A549 (cell line): ENCODE results near the gene RASSF6. TPM values are rescaled to one million over a fixed set of nuclear protein-coding genes. Genes with fewer than 3 reads are reported as not detected.

Source experiments
- ATAC-seq, 2 experiments: fragments of 200-7000 bp in 1 of 2; fragments of >200 bp in 1 of 2; cut with Nextera tagmentation in 1 of 2; cut with Tn5 transposase in 1 of 2; 3 replicates each; pipeline versions ENCODE4 v1.8.0 to v1.9.1; 2018 to 2020; ENCODE audit warnings: mild to moderate bottlenecking in 1 of 2, moderate library complexity in 1 of 2
- CTCF ChIA-PET: fragments of 300-600 bp; sonication (Branson Sonifier 250); formaldehyde crosslinking; extraction: SDS; loops from one replicate; lab custom pipeline; 2021; ENCODE audit warnings: antibody characterized with exemption, inconsistent platforms; lab: Yijun Ruan, JAX
- POLR2A ChIA-PET: fragments of 350-600 bp; formaldehyde crosslinking; extraction: SDS; loops from one replicate; lab custom pipeline; 2021; ENCODE audit warnings: antibody characterized with exemption, inconsistent platforms; lab: Yijun Ruan, JAX
- DNase-seq, 2 experiments: peaks; one replicate each; pipeline versions ENCODE4 v3.0.0 to v3.0.0-alpha.2; 2011 to 2016; ENCODE audit warnings: low read depth in 1 of 2, low spot score in 1 of 2
- FAIRE-seq: peaks from 2 replicates; lab custom pipeline; 2011; peaks lifted over from hg19 to GRCh38; lab: Jason Lieb, UNC
- H3K27ac ChIP-seq, 2 experiments: fragments of >200 bp; sonication (Bioruptor Twin); formaldehyde crosslinking; 3 replicates each; pipeline ENCODE4 v1.5.1; 2016 to 2017
- H3K4me1 ChIP-seq: fragments of >200 bp; sonication (Bioruptor Twin); formaldehyde crosslinking; 3 replicates; pipeline ENCODE4 v1.6.1; 2016
- H3K4me2 ChIP-seq: fragments of >200 bp; sonication (Bioruptor Twin); formaldehyde crosslinking; 3 replicates; pipeline ENCODE4 v1.6.1; 2016
- H3K4me3 ChIP-seq: fragments of >200 bp; sonication (Bioruptor Twin); formaldehyde crosslinking; 3 replicates; pipeline ENCODE4 v1.5.1; 2016
- H3K9me3 ChIP-seq: fragments of >200 bp; sonication (Bioruptor Twin); formaldehyde crosslinking; 3 replicates; pipeline ENCODE4 v1.6.1; 2016
- CEBPB ChIP-seq, 2 experiments: fragments of >200 bp in 1 of 2; sonication (Bioruptor Twin) in 1 of 2; formaldehyde crosslinking in 1 of 2; IDR thresholded peaks; 2 replicates each; pipeline ENCODE4 v1.6.1; 2012 to 2016
- CHD4 ChIP-seq: fragments of 200-600 bp; sonication (generic); IDR thresholded peaks from 2 replicates; pipeline ENCODE4 v1.6.1; 2016; ENCODE audit warnings: antibody characterized with exemption, mild to moderate bottlenecking, borderline replicate concordance
- ESRRA ChIP-seq: fragments of 150-350 bp; IDR thresholded peaks from 2 replicates; pipeline ENCODE4 v1.6.1; 2014; ENCODE audit warnings: mild to moderate bottlenecking, low read length, borderline replicate concordance
- FOSB ChIP-seq: fragments of 250-450 bp; sonication (Bioruptor Pico); IDR thresholded peaks from 2 replicates; pipeline ENCODE4 v1.5.0; 2020; ENCODE audit warnings: mild to moderate bottlenecking, moderate library complexity
- FOSL2 ChIP-seq, 2 experiments: fragments of 450-650 bp in 1 of 2; fragments of >200 bp in 1 of 2; sonication (Bioruptor Twin) in 1 of 2; formaldehyde crosslinking; IDR thresholded peaks; 2 replicates each; pipeline versions ENCODE4 v1.5.0 to v1.6.1; 2016 to 2020; ENCODE audit warnings: mild to moderate bottlenecking in 1 of 2, moderate library complexity in 1 of 2
- HMGXB4 ChIP-seq: fragments of 250-450 bp; sonication (Bioruptor Pico); IDR thresholded peaks from 2 replicates; pipeline ENCODE4 v1.5.0; 2021; ENCODE audit warnings: mild to moderate bottlenecking, moderate library complexity, borderline replicate concordance
- HOXA7 ChIP-seq: fragments of 250-450 bp; sonication (Bioruptor Pico); IDR thresholded peaks from 2 replicates; pipeline ENCODE4 v1.5.0; 2020; ENCODE audit warnings: mild to moderate bottlenecking, moderate library complexity
- HOXB13 ChIP-seq: fragments of 250-450 bp; sonication (Bioruptor Pico); IDR thresholded peaks from 2 replicates; pipeline ENCODE4 v1.5.0; 2020; ENCODE audit warnings: low read depth, mild to moderate bottlenecking, moderate library complexity
- MAFK ChIP-seq: fragments of 450-650 bp; IDR thresholded peaks from 2 replicates; pipeline ENCODE4 v1.6.1; 2014; ENCODE audit not compliant: partially characterized antibody
- MAX ChIP-seq: IDR thresholded peaks from 2 replicates; pipeline ENCODE4 v1.6.1; 2012
- NPAS2 ChIP-seq: fragments of 250-450 bp; sonication (Bioruptor Pico); IDR thresholded peaks from 2 replicates; pipeline ENCODE4 v1.8.0; 2022; ENCODE audit warnings: mild to moderate bottlenecking, moderate library complexity, borderline replicate concordance
- NR3C1 ChIP-seq: fragments of >200 bp; sonication (Bioruptor Twin); formaldehyde crosslinking; IDR thresholded peaks from 3 replicates; pipeline ENCODE4 v1.6.1; 2017
- PBX3 ChIP-seq: IDR thresholded peaks from 2 replicates; pipeline ENCODE4 v1.6.1; 2012
- POLR2A ChIP-seq: IDR thresholded peaks from 2 replicates; pipeline ENCODE4 v1.6.1; 2012; ENCODE audit warnings: mild to moderate bottlenecking, low read length
- RAD21 ChIP-seq, 2 experiments: fragments of >200 bp in 1 of 2; sonication (Bioruptor Twin) in 1 of 2; formaldehyde crosslinking in 1 of 2; IDR thresholded peaks in 1 of 2; conservative IDR thresholded peaks in 1 of 2; 2 replicates in 1 of 2; 3 replicates in 1 of 2; pipeline ENCODE4 v1.6.1; 2012 to 2018; ENCODE audit warnings: inconsistent platforms in 1 of 2
- RARB ChIP-seq: fragments of 250-450 bp; sonication (Bioruptor Pico); IDR thresholded peaks from 2 replicates; pipeline ENCODE4 v1.8.0; 2021; ENCODE audit warnings: mild to moderate bottlenecking, moderate library complexity
- RFX5 ChIP-seq: fragments of 450-650 bp; IDR thresholded peaks from 2 replicates; pipeline ENCODE4 v1.7.1; 2014; ENCODE audit warnings: antibody characterized with exemption, mild to moderate bottlenecking, moderate library complexity
- SMC3 ChIP-seq: fragments of >200 bp; sonication (Bioruptor Twin); formaldehyde crosslinking; IDR thresholded peaks from 3 replicates; pipeline ENCODE4 v1.6.1; 2018; ENCODE audit warnings: inconsistent platforms
- TFCP2L1 ChIP-seq: fragments of 250-450 bp; sonication (Bioruptor Pico); IDR thresholded peaks from 2 replicates; pipeline ENCODE4 v1.5.0; 2021; ENCODE audit warnings: mild to moderate bottlenecking
- TP53 ChIP-seq: fragments of 250-450 bp; sonication (Bioruptor Pico); IDR thresholded peaks from 2 replicates; pipeline ENCODE4 v1.5.0; 2021; ENCODE audit warnings: mild to moderate bottlenecking, moderate library complexity
- ZNF302 ChIP-seq: fragments of 250-450 bp; sonication (Bioruptor Pico); IDR thresholded peaks from 2 replicates; pipeline ENCODE4 v1.9.0; 2021; ENCODE audit warnings: inconsistent platforms, mild to moderate bottlenecking, moderate library complexity
- WGBS: methylation state at CpG from one replicate; pipeline ENCODE4 v1.1.6; 2017; ENCODE audit errors: missing lambda C conversion rate; 5-methylcytosine and 5-hydroxymethylcytosine counted together
- polyA plus RNA-seq, 4 experiments: library from polyadenylated mRNA; depleted of rRNA in 3 of 4; stranded (reverse); fragments of >200 nt; fragmentation: RNase III in 1 of 4; extraction: RNeasy Plus Mini Kit Qiagen cat#74134 plus additional on column Dnase treatment in 1 of 4; gene quantifications; 2 replicates in 3 of 4; 3 replicates in 1 of 4; pipeline ENCODE4 v1.2.3, GENCODE V29; 2011 to 2017

The RASSF6 gene
- polyA plus RNA-seq, 2 of the 4 experiments (the other 2 are of a cell fraction), result 1.8 to 5.9 TPM

- TF ChIP-seq ZNF302 (no peak), NPAS2 (no peak), NR3C1 (no peak), PBX3 (no peak), RARB (no peak), FOSB (CRISPR knock-in tag) (no peak), POLR2A (no peak), FOSL2 (IDR thresholded peaks at IDR 0.05) (no peak), FOSL2 (CRISPR knock-in tag; IDR thresholded peaks at IDR 0.05) (no peak), SMC3 (no peak), TFCP2L1 (CRISPR knock-in tag) (no peak), CHD4 (no peak), RFX5 (no peak), MAX (no peak), RAD21 (conservative IDR thresholded peaks at IDR 0.05 in 1 of 2, IDR thresholded peaks at IDR 0.05 in 1 of 2) (no peak), HOXA7 (CRISPR knock-in tag) (no peak), TP53 (CRISPR knock-in tag) (no peak), HOXB13 (CRISPR knock-in tag) (no peak), ESRRA (no peak), HMGXB4 (CRISPR knock-in tag) (no peak)
- DNase-seq (no peak), ATAC-seq (no peak), FAIRE-seq (no peak)
- Histone ChIP-seq H3K27ac (peak overlapping the region; percentile 33 to 55; a peak in 3 of 6 replicates), H3K4me3 (no peak overlapping the region), H3K4me1 (peaks cover 2% of the 10 kb centered on the region; the same call in 1 of the 3 replicates), H3K9me3 (no peaks in the 10 kb centered on the region), H3K4me2 (no peak overlapping the region)
- ChIA-PET POLR2A (no interaction called here), CTCF (interaction anchor here (1.0 to 1.5 kb wide), 6 partner anchors 16 to 369 kb away, joined by 3 to 4 read pairs (median 3); partner anchors contain the start of genes CXCL3 and CXCL5)
- 92% methylated on average over 15 of the region's 15 CpGs for WGBS
Observed at GRCh38 chr4:73669410-73670183, 49.4 kb upstream of the RASSF6 start.

- FAIRE-seq, result no peak
Observed at GRCh38 chr4:73668782-73669201, 48.6 kb upstream of the RASSF6 start.

More at GRCh38 chr4:73668782-73669201, 48.6 kb upstream of the RASSF6 start:
- H3K27ac ChIP-seq, result peak overlapping the region in 1 of 2 experiments; percentile 57; a peak in 1 of 6 replicates
- TF ChIP-seq HOXA7 (CRISPR knock-in tag), result no peak
- no peak for TF ChIP-seq TFCP2L1 (CRISPR knock-in tag)
- TF ChIP-seq POLR2A, result no peak
- no peak for TF ChIP-seq CEBPB (IDR thresholded peaks at IDR 0.05)
- TF ChIP-seq TP53 (CRISPR knock-in tag), result no peak
- no peak for TF ChIP-seq MAFK
- H3K4me1 ChIP-seq, result no peaks in the 10 kb centered on the region; the same call in 2 of the 3 replicates
- CTCF ChIA-PET, result interaction anchor here (1.0 to 1.1 kb wide), 3 partner anchors 15 to 330 kb away, joined by 3 to 4 read pairs (median 3); partner anchors contain the start of gene CXCL5
- ATAC-seq, result no peak
- H3K4me3 ChIP-seq, result no peak overlapping the region
- no peak for DNase-seq
- no peak overlapping the region for H3K4me2 ChIP-seq
- POLR2A ChIA-PET, result no interaction called here
- 79% methylated on average over 8 of the region's 8 CpGs for WGBS
- H3K9me3 ChIP-seq, result no peaks in the 10 kb centered on the region
